SU-DHL-6 (cell line): ENCODE data around the gene SERPINA5.

Source experiments
- H2AFZ ChIP-seq: fragments of 200-600 bp; sonication (generic); 2 replicates; pipeline ENCODE4 v1.6.1; 2014; ENCODE audit warnings: low read depth, mild to moderate bottlenecking, moderate library complexity, mixed read lengths, antibody characterized with exemption, low read length; ENCODE audit not compliant: severe bottlenecking
- H3F3A ChIP-seq: fragments of 200-600 bp; shearing (Covaris generic); 2 replicates; pipeline ENCODE4 v1.6.0; 2016; ENCODE audit warnings: antibody characterized with exemption, mild to moderate bottlenecking; ENCODE audit not compliant: insufficient read depth
- H3K27ac ChIP-seq: fragments of 200-600 bp; sonication (generic); 2 replicates; pipeline ENCODE4 v1.5.1; 2016; ENCODE audit warnings: low read depth, mild to moderate bottlenecking, low read length, moderate library complexity, mixed read lengths
- H3K27me3 ChIP-seq: fragments of 200-600 bp; sonication (generic), shearing (Covaris generic); 2 replicates; pipeline ENCODE4 v1.6.0; 2014; ENCODE audit warnings: mild to moderate bottlenecking, low read length
- H3K36me3 ChIP-seq: fragments of 200-600 bp; sonication (generic); 2 replicates; pipeline ENCODE4 v1.6.1; 2014; ENCODE audit warnings: mild to moderate bottlenecking, low read length, mixed read lengths
- H3K4me2 ChIP-seq: fragments of 300-600, 200-600 bp; shearing (Covaris generic), sonication (generic); 2 replicates; pipeline ENCODE4 v1.6.0; 2014; ENCODE audit warnings: low read length, low read depth, mild to moderate bottlenecking; ENCODE audit not compliant: poor library complexity, severe bottlenecking
- H3K4me3 ChIP-seq: fragments of 200-600 bp; sonication (generic); 2 replicates; pipeline ENCODE4 v1.5.1; 2014; ENCODE audit warnings: antibody characterized with exemption, low read length, mild to moderate bottlenecking, mixed read lengths; ENCODE audit not compliant: insufficient read depth, poor library complexity, severe bottlenecking
- H3K79me2 ChIP-seq: fragments of 200-600 bp; sonication (generic); 2 replicates; pipeline ENCODE4 v1.6.1; 2014; ENCODE audit warnings: mild to moderate bottlenecking, low read length, moderate library complexity; ENCODE audit not compliant: insufficient read depth
- H3K9ac ChIP-seq: fragments of 200-600 bp; sonication (generic); 2 replicates; pipeline ENCODE4 v1.7.0; 2014; ENCODE audit warnings: mild to moderate bottlenecking, low read length
- H3K9me2 ChIP-seq: fragments of 200-600 bp; sonication (generic); replicated peaks from 2 replicates; pipeline ENCODE4 v1.6.1; 2014; ENCODE audit warnings: low read length; ENCODE audit not compliant: insufficient read depth
- H3K9me3 ChIP-seq: fragments of 200-600 bp; sonication (generic); 2 replicates; pipeline ENCODE4 v1.6.1; 2014; ENCODE audit warnings: low read length, mixed read lengths; ENCODE audit not compliant: insufficient read depth
- H4K20me1 ChIP-seq: fragments of 200-600 bp; sonication (generic); 2 replicates; pipeline ENCODE4 v1.6.1; 2014; ENCODE audit warnings: low read depth, mild to moderate bottlenecking, antibody characterized with exemption, low read length, moderate library complexity, mixed read lengths
- EZH2phosphoT487 ChIP-seq: fragments of 200-600 bp; sonication (generic), shearing (Covaris generic); conservative IDR thresholded peaks from 2 replicates; pipeline ENCODE4 v1.6.1; 2018; ENCODE audit warnings: mild to moderate bottlenecking, antibody characterized with exemption, low read length, moderate library complexity, mixed read lengths
- TF ChIP-seq, protein P1 (sequence below): fragments of 200-600 bp; sonication (generic); IDR thresholded peaks from one replicate; pipeline ENCODE4 v1.5.1; 2017; ENCODE audit warnings: antibody characterized with exemption, mild to moderate bottlenecking, low read length, moderate library complexity; ENCODE audit not compliant: insufficient read depth, poor library complexity, severe bottlenecking

SERPINA5 gene

DNA sequence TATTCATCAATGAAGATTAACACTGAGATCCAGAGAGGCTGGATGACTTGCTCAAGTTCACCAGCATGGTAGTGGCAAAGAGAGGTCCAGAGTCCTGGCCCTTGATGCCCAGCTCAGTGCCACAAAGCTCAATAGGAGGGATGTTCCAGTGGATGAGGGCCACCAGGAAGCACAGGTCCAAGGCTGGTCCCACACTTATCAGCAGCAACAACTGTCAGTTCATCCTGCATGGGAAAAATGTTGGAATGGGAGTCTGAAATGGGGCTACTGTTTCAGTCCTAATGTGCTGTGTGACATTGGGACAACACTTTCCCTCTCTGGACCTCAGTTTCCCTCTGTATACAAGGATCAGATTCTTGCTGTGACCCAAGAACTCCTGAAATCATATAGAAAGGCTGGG, 11.2 kb downstream of the SERPINA5 start:
- H4K20me1 ChIP-seq, result no peaks in the 10 kb centered on the region
- H2AFZ ChIP-seq, result no peak overlapping the region
- no peaks in the 10 kb centered on the region for H3K79me2 ChIP-seq
- no peaks in the 10 kb centered on the region for H3K9me2 ChIP-seq
- no peak for TF ChIP-seq EZH2phosphoT487
- TF ChIP-seq, protein P1, sequence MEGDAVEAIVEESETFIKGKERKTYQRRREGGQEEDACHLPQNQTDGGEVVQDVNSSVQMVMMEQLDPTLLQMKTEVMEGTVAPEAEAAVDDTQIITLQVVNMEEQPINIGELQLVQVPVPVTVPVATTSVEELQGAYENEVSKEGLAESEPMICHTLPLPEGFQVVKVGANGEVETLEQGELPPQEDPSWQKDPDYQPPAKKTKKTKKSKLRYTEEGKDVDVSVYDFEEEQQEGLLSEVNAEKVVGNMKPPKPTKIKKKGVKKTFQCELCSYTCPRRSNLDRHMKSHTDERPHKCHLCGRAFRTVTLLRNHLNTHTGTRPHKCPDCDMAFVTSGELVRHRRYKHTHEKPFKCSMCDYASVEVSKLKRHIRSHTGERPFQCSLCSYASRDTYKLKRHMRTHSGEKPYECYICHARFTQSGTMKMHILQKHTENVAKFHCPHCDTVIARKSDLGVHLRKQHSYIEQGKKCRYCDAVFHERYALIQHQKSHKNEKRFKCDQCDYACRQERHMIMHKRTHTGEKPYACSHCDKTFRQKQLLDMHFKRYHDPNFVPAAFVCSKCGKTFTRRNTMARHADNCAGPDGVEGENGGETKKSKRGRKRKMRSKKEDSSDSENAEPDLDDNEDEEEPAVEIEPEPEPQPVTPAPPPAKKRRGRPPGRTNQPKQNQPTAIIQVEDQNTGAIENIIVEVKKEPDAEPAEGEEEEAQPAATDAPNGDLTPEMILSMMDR, result no peak
- H3K4me3 ChIP-seq, result no peak overlapping the region
- no peak overlapping the region for H3K27ac ChIP-seq
- no peaks in the 10 kb centered on the region for H3K36me3 ChIP-seq
- H3K27me3 ChIP-seq, result no peaks in the 10 kb centered on the region
- no peak overlapping the region for H3K4me2 ChIP-seq
- no peak overlapping the region for H3K9ac ChIP-seq
- H3F3A ChIP-seq, result no peaks in the 10 kb centered on the region
- H3K9me3 ChIP-seq, result no peaks in the 10 kb centered on the region

DNA sequence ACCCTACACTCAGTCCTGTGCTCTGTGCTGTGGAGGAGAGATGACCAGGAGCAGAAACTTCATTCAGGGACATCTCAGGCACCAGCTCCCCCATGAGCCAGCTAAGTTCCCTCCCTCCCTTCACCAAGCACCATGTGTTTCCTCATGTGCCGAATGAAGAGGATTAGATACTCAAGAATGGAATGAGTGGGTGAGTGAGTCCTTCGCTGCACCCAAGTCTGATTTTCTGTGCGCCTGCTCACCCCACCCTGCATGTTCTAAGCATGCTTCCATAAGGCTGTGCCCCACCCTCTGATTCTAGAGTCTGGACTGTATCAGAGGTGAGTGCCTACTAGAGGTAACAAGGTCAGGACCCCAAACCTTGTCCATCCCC, 12.1 kb downstream of the SERPINA5 start:
- H3K9me2 ChIP-seq, result no peaks in the 10 kb centered on the region
- H3K4me3 ChIP-seq, result no peak overlapping the region
- TF ChIP-seq, protein P1, result no peak
- no peak for TF ChIP-seq EZH2phosphoT487
- H3K9me3 ChIP-seq, result no peaks in the 10 kb centered on the region
- H3K4me2 ChIP-seq, result no peak overlapping the region
- H2AFZ ChIP-seq, result no peak overlapping the region
- no peak overlapping the region for H3K9ac ChIP-seq
- no peaks in the 10 kb centered on the region for H3K79me2 ChIP-seq
- H3K36me3 ChIP-seq, result no peaks in the 10 kb centered on the region
- H3K27ac ChIP-seq, result no peak overlapping the region
- no peaks in the 10 kb centered on the region for H3K27me3 ChIP-seq
- no peaks in the 10 kb centered on the region for H4K20me1 ChIP-seq
- H3F3A ChIP-seq, result no peaks in the 10 kb centered on the region

DNA sequence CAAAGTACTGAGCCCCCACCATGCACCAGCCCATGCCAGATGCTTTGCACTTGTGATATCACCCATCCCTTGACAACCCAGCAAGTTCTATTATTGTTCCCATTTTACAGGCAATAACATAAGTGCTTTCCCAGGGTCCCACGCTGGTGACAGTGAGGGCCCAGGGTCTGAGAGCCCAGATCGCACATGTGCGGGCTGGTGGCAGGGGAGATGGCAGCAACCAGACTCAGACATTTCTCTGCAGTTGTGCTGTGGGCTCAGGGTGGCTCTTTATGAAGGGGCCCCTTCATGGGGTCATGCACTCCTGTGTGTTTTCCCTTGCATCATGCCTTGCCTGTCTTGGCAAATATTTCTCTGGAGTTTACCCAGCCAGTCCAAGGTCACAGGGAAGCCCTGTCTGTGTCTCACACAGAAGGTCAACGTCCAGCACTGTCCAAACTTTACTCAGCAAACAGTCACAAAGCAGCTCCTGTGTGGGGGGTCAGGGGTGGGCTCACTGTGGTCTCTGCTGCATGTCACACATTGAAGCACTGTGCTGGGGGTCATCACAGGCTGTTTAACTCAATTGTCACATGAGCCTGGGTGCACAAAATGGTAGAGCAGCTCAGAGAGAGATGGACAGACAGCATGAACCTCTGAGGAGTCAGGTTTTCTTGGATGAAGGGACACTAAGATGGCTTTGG, 12.7 kb downstream of the SERPINA5 start:
- TF ChIP-seq, protein P1, result no peak
- no peak for TF ChIP-seq EZH2phosphoT487
- no peak overlapping the region for H3K4me3 ChIP-seq
- no peaks in the 10 kb centered on the region for H3K9me2 ChIP-seq
- no peak overlapping the region for H3K9ac ChIP-seq
- no peak overlapping the region for H2AFZ ChIP-seq
- no peak overlapping the region for H3K27ac ChIP-seq
- no peak overlapping the region for H3K4me2 ChIP-seq
- no peaks in the 10 kb centered on the region for H3K9me3 ChIP-seq
- no peaks in the 10 kb centered on the region for H3F3A ChIP-seq
- no peaks in the 10 kb centered on the region for H3K79me2 ChIP-seq
- no peaks in the 10 kb centered on the region for H3K27me3 ChIP-seq
- no peaks in the 10 kb centered on the region for H4K20me1 ChIP-seq
- H3K36me3 ChIP-seq, result no peaks in the 10 kb centered on the region

DNA sequence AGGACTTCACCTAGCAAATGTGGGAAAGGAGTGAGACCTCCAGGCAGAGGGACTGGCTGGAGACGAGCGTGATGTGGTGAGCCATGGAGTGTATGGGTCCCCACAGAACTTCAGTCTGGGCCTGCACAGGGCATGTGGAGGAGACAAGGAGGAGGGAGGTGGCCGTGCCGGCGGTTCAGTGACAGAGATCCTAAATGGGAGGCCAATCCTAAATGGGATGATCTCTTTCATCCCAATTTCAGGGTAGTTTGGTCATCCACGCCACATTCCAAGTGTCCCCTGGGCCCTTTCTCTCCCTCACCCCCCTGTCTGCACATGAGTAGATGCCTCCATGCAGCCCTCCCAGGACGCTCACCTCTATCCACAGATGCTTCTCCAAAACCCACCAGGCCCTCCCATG, 13.2 kb downstream of the SERPINA5 start:
- no peaks in the 10 kb centered on the region for H3K9me2 ChIP-seq
- TF ChIP-seq, protein P1, result no peak
- TF ChIP-seq EZH2phosphoT487, result no peak
- H3K9me3 ChIP-seq, result no peaks in the 10 kb centered on the region
- H3K36me3 ChIP-seq, result no peaks in the 10 kb centered on the region
- H3F3A ChIP-seq, result no peaks in the 10 kb centered on the region
- H4K20me1 ChIP-seq, result no peaks in the 10 kb centered on the region
- H2AFZ ChIP-seq, result no peak overlapping the region
- H3K27me3 ChIP-seq, result no peaks in the 10 kb centered on the region
- no peak overlapping the region for H3K27ac ChIP-seq
- no peak overlapping the region for H3K4me2 ChIP-seq
- H3K79me2 ChIP-seq, result no peaks in the 10 kb centered on the region
- H3K4me3 ChIP-seq, result no peak overlapping the region
- no peak overlapping the region for H3K9ac ChIP-seq
